SK-N-SH (cell line): Measurements from ENCODE around the gene CATSPERZ. TPM values are rescaled to one million over a fixed set of nuclear protein-coding genes. Genes with fewer than 3 reads are reported as not detected.

Source experiments
- CTCF ChIA-PET: fragments of 300-600, 350-600 bp; formaldehyde crosslinking; extraction: SDS; loops from one replicate; lab custom pipeline; 2021; lab: Yijun Ruan, JAX
- POLR2A ChIA-PET: fragments of 350-600 bp; sonication (Branson Sonifier 250); formaldehyde crosslinking; extraction: SDS; loops from one replicate; lab custom pipeline; 2020; ENCODE audit warnings: antibody characterized with exemption, inconsistent platforms; lab: Yijun Ruan, JAX
- DNase-seq: peaks from one replicate; pipeline ENCODE4 v3.0.0; 2012
- H2AFZ ChIP-seq: fragments of 200-600 bp; sonication (generic); 2 replicates; pipeline ENCODE4 v1.8.1; 2016; ENCODE audit warnings: antibody characterized with exemption, mild to moderate bottlenecking, low read depth
- H3F3A ChIP-seq: fragments of 200-600 bp; sonication (generic); replicated peaks from 2 replicates; pipeline ENCODE3; 2016; ENCODE audit warnings: antibody characterized with exemption, mild to moderate bottlenecking; ENCODE audit not compliant: insufficient read depth
- H3K27ac ChIP-seq, 2 experiments: fragments of 200-500 bp in 1 of 2; fragments of 200-600 bp in 1 of 2; sonication (Bioruptor generic) in 1 of 2; sonication (generic), shearing (Covaris generic) in 1 of 2; 2 replicates each; pipeline versions ENCODE4 v1.5.1 to v1.6.1; 2014 to 2016; ENCODE audit warnings: low read depth in 2 of 2, inconsistent platforms in 1 of 2, low read length in 1 of 2, mild to moderate bottlenecking in 1 of 2, mixed read lengths in 1 of 2
- H3K27me3 ChIP-seq: fragments of 200-600 bp; sonication (generic), shearing (Covaris generic); 2 replicates; pipeline ENCODE4 v1.6.1; 2016; ENCODE audit warnings: mixed run types; ENCODE audit not compliant: insufficient read depth
- H3K36me3 ChIP-seq, 2 experiments: fragments of 200-500 bp in 1 of 2; fragments of 200-600 bp in 1 of 2; sonication (Bioruptor generic) in 1 of 2; sonication (generic) in 1 of 2; replicated peaks in 1 of 2; 2 replicates each; pipeline versions ENCODE3 to v1.5.1; 2014 to 2016; ENCODE audit warnings: low read length in 1 of 2, mild to moderate bottlenecking in 1 of 2; ENCODE audit not compliant: insufficient read depth in 2 of 2, control insufficient read depth in 1 of 2
- H3K4me1 ChIP-seq, 2 experiments: fragments of 200-500 bp in 1 of 2; fragments of 200-600 bp in 1 of 2; sonication (Bioruptor generic) in 1 of 2; sonication (generic), shearing (Covaris generic) in 1 of 2; 2 replicates each; pipeline versions ENCODE4 v1.5.1 to v1.6.1; 2014 to 2016; ENCODE audit warnings: low read depth in 1 of 2, low read length in 1 of 2, mixed run types in 1 of 2; ENCODE audit not compliant: insufficient read depth in 2 of 2, control insufficient read depth in 1 of 2
- H3K4me2 ChIP-seq: fragments of 200-600 bp; sonication (generic), shearing (Covaris generic); 2 replicates; pipeline ENCODE4 v1.6.1; 2017; ENCODE audit warnings: mixed run types
- H3K4me3 ChIP-seq, 2 experiments: fragments of 200-500 bp in 1 of 2; fragments of 200-600 bp in 1 of 2; sonication (Bioruptor generic) in 1 of 2; sonication (generic), shearing (Covaris generic) in 1 of 2; 2 replicates each; pipeline versions ENCODE4 v1.5.1 to v1.8.1; 2014 to 2016; ENCODE audit warnings: low read depth in 2 of 2, inconsistent platforms in 1 of 2, low read length in 1 of 2, mild to moderate bottlenecking in 1 of 2, mixed read lengths in 1 of 2, moderate library complexity in 1 of 2
- H3K79me2 ChIP-seq: fragments of 200-600 bp; sonication (generic); 2 replicates; pipeline ENCODE4 v1.8.1; 2017; ENCODE audit warnings: mild to moderate bottlenecking; ENCODE audit not compliant: insufficient read depth
- H3K9ac ChIP-seq: fragments of 200-600 bp; sonication (generic); 2 replicates; pipeline ENCODE4 v1.6.1; 2017; ENCODE audit warnings: mixed run types
- H3K9me2 ChIP-seq: fragments of 200-600 bp; sonication (generic); 2 replicates; pipeline ENCODE4 v1.6.1; 2017; ENCODE audit warnings: mixed run types
- H3K9me3 ChIP-seq: fragments of 200-600 bp; sonication (generic); 2 replicates; pipeline ENCODE4 v1.6.1; 2017; ENCODE audit warnings: mixed run types, mild to moderate bottlenecking, moderate library complexity
- H4K20me1 ChIP-seq: fragments of 200-600 bp; sonication (generic); 2 replicates; pipeline ENCODE4 v1.6.1; 2017; ENCODE audit warnings: mild to moderate bottlenecking, mixed run types; ENCODE audit not compliant: insufficient read depth
- ELF1 ChIP-seq: IDR thresholded peaks from 2 replicates; pipeline ENCODE4 v1.4.0; 2012
- EP300 ChIP-seq, 2 experiments: IDR thresholded peaks; 2 replicates each; pipeline versions ENCODE4 v1.4.0 to v1.6.1; 2012; ENCODE audit warnings: borderline replicate concordance in 1 of 2, low read depth in 1 of 2, low read length in 1 of 2
- GATA2 ChIP-seq: sonication (generic); formaldehyde crosslinking; IDR thresholded peaks from 2 replicates; pipeline ENCODE4 v1.5.0; 2020; ENCODE audit warnings: mild to moderate bottlenecking, missing genetic modification reagents
- MXI1 ChIP-seq: IDR thresholded peaks from 2 replicates; pipeline ENCODE4 v1.6.1; 2012; ENCODE audit warnings: mild to moderate bottlenecking, low read depth, low read length, improper control_type of control experiment
- POLR2AphosphoS5 ChIP-seq: IDR thresholded peaks from 2 replicates; pipeline ENCODE4 v1.6.1; 2012; ENCODE audit warnings: low read depth, low read length
- RCOR1 ChIP-seq: fragments of 150-350 bp; IDR thresholded peaks from 2 replicates; pipeline ENCODE4 v1.6.1; 2017; ENCODE audit warnings: antibody characterized with exemption, low read length
- SIN3A ChIP-seq: IDR thresholded peaks from 2 replicates; pipeline ENCODE4 v1.6.1; 2012; ENCODE audit warnings: low read depth, mild to moderate bottlenecking, low read length, moderate library complexity, borderline replicate concordance
- TAF1 ChIP-seq: IDR thresholded peaks from 2 replicates; pipeline ENCODE4 v1.6.1; 2012; ENCODE audit warnings: low read depth, mild to moderate bottlenecking, low read length, moderate library complexity, borderline replicate concordance
- TCF12 ChIP-seq: IDR thresholded peaks from 2 replicates; pipeline ENCODE4 v1.4.0; 2012
- WGBS: methylation state at CpG from one replicate; pipeline ENCODE4 v1.1.6; 2017; ENCODE audit warnings: low lambda C conversion rate; 5-methylcytosine and 5-hydroxymethylcytosine counted together
- polyA plus RNA-seq, 3 experiments: library from polyadenylated mRNA; depleted of rRNA; stranded (reverse); fragments of >200 nt; gene quantifications; 2 replicates each; pipeline ENCODE4 v1.2.3, GENCODE V29; 2012
- TF ChIP-seq, protein P1 (sequence below): IDR thresholded peaks from 2 replicates; pipeline ENCODE4; 2012
- TF ChIP-seq, protein P2 (sequence below): IDR thresholded peaks from 2 replicates; pipeline ENCODE4 v1.4.0; 2012; ENCODE audit warnings: low read depth, borderline replicate concordance
- TF ChIP-seq, protein P3 (sequence below): fragments of 150-350 bp; IDR thresholded peaks from 2 replicates; pipeline ENCODE4 v1.6.1; 2016; ENCODE audit warnings: mild to moderate bottlenecking, low read depth, low read length
- TF ChIP-seq, protein P4 (sequence below): IDR thresholded peaks from 2 replicates; pipeline ENCODE4 v1.4.0; 2012; ENCODE audit warnings: low read depth, borderline replicate concordance

Gene CATSPERZ
- polyA plus RNA-seq, 1 of the 3 experiments (the other 2 are of a cell fraction), result 0.54 TPM

DNA sequence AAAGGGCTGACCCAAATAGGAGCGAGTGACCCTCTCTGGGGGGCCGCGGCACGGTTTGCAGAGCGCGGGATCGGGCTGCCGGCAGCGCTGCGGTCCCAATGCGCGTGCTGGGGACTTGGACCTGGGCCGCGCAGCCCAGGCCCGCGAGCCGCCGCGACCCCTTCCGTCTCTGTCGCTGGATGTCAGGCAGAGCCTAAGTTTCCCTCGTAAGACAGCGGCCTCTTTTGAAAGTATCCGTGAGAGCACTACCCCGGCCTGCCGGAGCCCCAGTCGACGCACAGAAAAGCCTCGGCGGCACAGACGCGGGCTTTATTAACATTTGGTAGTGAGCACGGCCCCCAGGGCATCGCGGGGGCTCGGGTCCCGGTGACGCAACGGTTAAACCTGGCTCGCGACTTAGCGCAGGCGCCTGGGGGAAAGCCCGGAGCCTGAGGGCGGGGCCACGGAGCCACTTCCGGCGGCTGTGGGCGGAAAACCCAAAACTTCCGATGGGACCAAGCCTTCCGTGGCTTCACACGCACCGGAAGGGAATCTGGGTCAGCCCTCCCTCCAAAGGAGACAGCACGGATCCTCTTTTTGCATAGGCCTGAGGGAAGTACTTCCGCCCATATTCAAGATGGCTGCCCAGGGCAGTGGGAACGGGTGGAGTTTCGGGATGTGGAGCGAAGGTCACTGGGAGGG, 30.5 kb upstream of the CATSPERZ start (continued):
- TF ChIP-seq RCOR1, result no peak
- no peak for TF ChIP-seq POLR2AphosphoS5
- no peak for TF ChIP-seq MXI1
- TF ChIP-seq, protein P1, sequence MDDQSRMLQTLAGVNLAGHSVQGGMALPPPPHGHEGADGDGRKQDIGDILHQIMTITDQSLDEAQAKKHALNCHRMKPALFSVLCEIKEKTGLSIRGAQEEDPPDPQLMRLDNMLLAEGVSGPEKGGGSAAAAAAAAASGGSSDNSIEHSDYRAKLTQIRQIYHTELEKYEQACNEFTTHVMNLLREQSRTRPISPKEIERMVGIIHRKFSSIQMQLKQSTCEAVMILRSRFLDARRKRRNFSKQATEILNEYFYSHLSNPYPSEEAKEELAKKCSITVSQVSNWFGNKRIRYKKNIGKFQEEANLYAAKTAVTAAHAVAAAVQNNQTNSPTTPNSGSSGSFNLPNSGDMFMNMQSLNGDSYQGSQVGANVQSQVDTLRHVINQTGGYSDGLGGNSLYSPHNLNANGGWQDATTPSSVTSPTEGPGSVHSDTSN, result peak; percentile 46; the same call in 1 of the 2 replicates
- peak; percentile 100 for TF ChIP-seq ELF1
- no peak for TF ChIP-seq GATA2
- TF ChIP-seq, protein P2, sequence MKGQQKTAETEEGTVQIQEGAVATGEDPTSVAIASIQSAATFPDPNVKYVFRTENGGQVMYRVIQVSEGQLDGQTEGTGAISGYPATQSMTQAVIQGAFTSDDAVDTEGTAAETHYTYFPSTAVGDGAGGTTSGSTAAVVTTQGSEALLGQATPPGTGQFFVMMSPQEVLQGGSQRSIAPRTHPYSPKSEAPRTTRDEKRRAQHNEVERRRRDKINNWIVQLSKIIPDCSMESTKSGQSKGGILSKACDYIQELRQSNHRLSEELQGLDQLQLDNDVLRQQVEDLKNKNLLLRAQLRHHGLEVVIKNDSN, result no peak
- TF ChIP-seq SIN3A, result no peak; the same call in 1 of the 2 replicates
- TF ChIP-seq, protein P3, sequence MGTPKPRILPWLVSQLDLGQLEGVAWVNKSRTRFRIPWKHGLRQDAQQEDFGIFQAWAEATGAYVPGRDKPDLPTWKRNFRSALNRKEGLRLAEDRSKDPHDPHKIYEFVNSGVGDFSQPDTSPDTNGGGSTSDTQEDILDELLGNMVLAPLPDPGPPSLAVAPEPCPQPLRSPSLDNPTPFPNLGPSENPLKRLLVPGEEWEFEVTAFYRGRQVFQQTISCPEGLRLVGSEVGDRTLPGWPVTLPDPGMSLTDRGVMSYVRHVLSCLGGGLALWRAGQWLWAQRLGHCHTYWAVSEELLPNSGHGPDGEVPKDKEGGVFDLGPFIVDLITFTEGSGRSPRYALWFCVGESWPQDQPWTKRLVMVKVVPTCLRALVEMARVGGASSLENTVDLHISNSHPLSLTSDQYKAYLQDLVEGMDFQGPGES, result no peak

DNA sequence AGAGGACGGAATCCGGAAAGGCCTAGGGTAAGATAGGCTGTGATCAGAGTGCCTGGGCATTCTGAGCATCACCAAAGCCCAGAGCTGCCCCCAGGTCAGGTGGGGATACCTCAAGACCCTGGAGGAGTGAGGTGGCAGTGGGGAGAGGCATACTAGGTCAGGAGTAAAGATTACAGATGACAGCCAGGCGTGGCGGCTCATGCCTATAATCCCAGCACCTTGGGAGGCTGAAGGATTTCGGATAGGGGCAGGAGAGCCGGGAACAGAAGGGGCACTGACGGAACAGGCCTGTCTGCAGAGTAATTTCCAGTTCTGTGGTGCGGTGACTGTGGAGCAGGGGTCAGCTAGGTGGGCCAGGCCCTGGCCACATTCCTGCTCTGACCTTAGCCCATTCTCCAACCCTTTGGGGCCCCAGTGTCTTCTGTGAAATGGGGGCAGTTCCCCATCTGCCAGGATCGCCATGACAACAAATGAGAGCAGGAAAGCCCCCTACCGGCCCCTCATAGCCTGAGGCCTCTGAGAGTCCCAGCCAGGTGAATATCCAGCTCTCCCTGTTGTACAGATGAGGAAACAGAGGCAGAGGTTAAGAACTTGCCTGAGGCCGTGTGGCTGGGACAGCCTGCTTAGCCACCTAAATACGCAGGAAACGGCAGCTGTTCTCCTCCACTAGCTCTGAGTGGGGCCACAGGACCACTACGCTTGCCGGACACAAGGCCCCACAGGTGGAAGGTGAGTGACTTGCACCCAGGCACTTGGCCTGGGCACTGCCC, 24.9 kb upstream of the CATSPERZ start:
- CTCF ChIA-PET, result interaction anchor here (1.2 to 7.6 kb wide), 2 partner anchors 28 to 80 kb away, joined by 3 to 139 read pairs; partner anchors contain the start of genes CATSPERZ and ESRRA
- no peak overlapping the region for H2AFZ ChIP-seq

More for the DNA sequence above, 24.9 kb upstream of the CATSPERZ start:
- Histone ChIP-seq H3F3A (peaks cover 20% of the 10 kb centered on the region), H3K79me2 (peaks cover 22% of the 10 kb centered on the region), H4K20me1 (no peaks in the 10 kb centered on the region), H3K9me2 (no peaks in the 10 kb centered on the region), H3K9me3 (no peaks in the 10 kb centered on the region), H3K4me1 (peaks cover 0 to 8% of the 10 kb centered on the region in 2 experiments; a peak in 1 of 4 replicates), H3K27me3 (no peaks in the 10 kb centered on the region), H3K27ac (no peak overlapping the region), H3K4me3 (no peak overlapping the region), H3K4me2 (no peak overlapping the region), H3K9ac (no peak overlapping the region), H3K36me3 (peaks cover 3 to 22% of the 10 kb centered on the region in 2 experiments)
- POLR2A ChIA-PET, result no interaction called here
- TF ChIP-seq EP300 (IDR thresholded peaks at IDR 0.05; ENCODE audit: borderline replicate concordance in 1 of 2, low read depth in 1 of 2, low read length in 1 of 2) (no peak), ELF1 (no peak), MXI1 (no peak), TAF1 (no peak), TCF12 (no peak)
- TF ChIP-seq, protein P4, sequence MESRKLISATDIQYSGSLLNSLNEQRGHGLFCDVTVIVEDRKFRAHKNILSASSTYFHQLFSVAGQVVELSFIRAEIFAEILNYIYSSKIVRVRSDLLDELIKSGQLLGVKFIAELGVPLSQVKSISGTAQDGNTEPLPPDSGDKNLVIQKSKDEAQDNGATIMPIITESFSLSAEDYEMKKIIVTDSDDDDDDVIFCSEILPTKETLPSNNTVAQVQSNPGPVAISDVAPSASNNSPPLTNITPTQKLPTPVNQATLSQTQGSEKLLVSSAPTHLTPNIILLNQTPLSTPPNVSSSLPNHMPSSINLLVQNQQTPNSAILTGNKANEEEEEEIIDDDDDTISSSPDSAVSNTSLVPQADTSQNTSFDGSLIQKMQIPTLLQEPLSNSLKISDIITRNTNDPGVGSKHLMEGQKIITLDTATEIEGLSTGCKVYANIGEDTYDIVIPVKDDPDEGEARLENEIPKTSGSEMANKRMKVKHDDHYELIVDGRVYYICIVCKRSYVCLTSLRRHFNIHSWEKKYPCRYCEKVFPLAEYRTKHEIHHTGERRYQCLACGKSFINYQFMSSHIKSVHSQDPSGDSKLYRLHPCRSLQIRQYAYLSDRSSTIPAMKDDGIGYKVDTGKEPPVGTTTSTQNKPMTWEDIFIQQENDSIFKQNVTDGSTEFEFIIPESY, result no peak
- over 99% methylated on average over 9 of the region's 15 CpGs for WGBS
- no peak for DNase-seq
